Gastrocnemius medialis (tissue), 4 donors: ENCODE results near the gene MED16. TPM values are rescaled to one million over a fixed set of nuclear protein-coding genes. Genes with fewer than 3 reads are reported as not detected.
A peak's percentile ranks its signal among the peaks of the same experiment; 100 is the strongest.

Experiments used
- ATAC-seq, 2 donors: fragments of 150-250 bp; one replicate each; pipeline ENCODE4 v1.9.1; 2016
- DNase-seq, 2 donors: peaks; one replicate each; pipeline ENCODE4 v3.0.0-alpha.2; 2019
- H3K27ac ChIP-seq, 4 donors: fragments of 200-600 bp; sonication (generic); 1 replicate in 1 of 4; 2 replicates in 3 of 4; pipeline ENCODE4 v1.5.1; 2016 to 2018; ENCODE audit warnings: mild to moderate bottlenecking in 2 of 4, moderate library complexity in 1 of 4
- H3K27me3 ChIP-seq, 3 donors: fragments of 200-600 bp; sonication (generic) in 2 of 3; 1 replicate in 1 of 3; 2 replicates in 2 of 3; pipeline versions ENCODE4 v1.5.1 to v1.6.0; 2016 to 2019; ENCODE audit warnings: mild to moderate bottlenecking in 1 of 3, moderate library complexity in 1 of 3
- H3K36me3 ChIP-seq, 2 donors: fragments of 200-600 bp; sonication (generic) in 1 of 2; one replicate each; pipeline ENCODE4 v1.5.1; 2017 to 2018
- H3K4me1 ChIP-seq, 2 donors: fragments of 200-600 bp; sonication (generic) in 1 of 2; one replicate each; pipeline ENCODE4 v1.5.1; 2016 to 2017; ENCODE audit warnings: mild to moderate bottlenecking in 2 of 2
- H3K4me3 ChIP-seq, 4 donors: fragments of 200-600 bp; sonication (generic) in 3 of 4; 1 replicate in 1 of 4; 2 replicates in 3 of 4; pipeline ENCODE4 v1.5.1; 2016 to 2019; ENCODE audit warnings: mild to moderate bottlenecking in 2 of 4
- H3K9me3 ChIP-seq, 3 donors: fragments of 200-600 bp; sonication (generic) in 2 of 3; 1 replicate in 1 of 3; 2 replicates in 2 of 3; pipeline ENCODE4 v1.5.1; 2016 to 2019
- CTCF ChIP-seq, 5 experiments: fragments of 450-650 bp in 3 of 5; fragments of 200-600 bp in 2 of 5; sonication (generic) in 2 of 5; IDR thresholded peaks in 4 of 5; conservative IDR thresholded peaks in 1 of 5; 1 replicate in 4 of 5; 2 replicates in 1 of 5; pipeline ENCODE4 v1.5.1; 2016 to 2019; ENCODE audit warnings: antibody characterized with exemption in 5 of 5, mild to moderate bottlenecking in 3 of 5, moderate library complexity in 3 of 5
- POLR2A ChIP-seq, 2 donors: fragments of 450-650 bp; IDR thresholded peaks; one replicate each; pipeline ENCODE4 v1.6.1; 2017; ENCODE audit warnings: antibody characterized with exemption in 2 of 2, mild to moderate bottlenecking in 2 of 2, moderate library complexity in 2 of 2
- in situ Hi-C, 4 donors: fragments of 200-750 bp; cut with MboI; loops; one replicate each; pipeline versions ENCODE4 v1.15.0 to v1.8.0; 2017; ENCODE audit warnings: low sequenced_read_pairs in 4 of 4
- intact Hi-C: fragments of 100-400 bp; cut with DNase I; formaldehyde crosslinking; loops from one replicate; pipeline ENCODE4 v1.15.1; 2023; ENCODE audit warnings: low total_unique reads
- total RNA-seq, 4 donors: library from RNA; depleted of rRNA; stranded (reverse); fragments of >200 nt; gene quantifications; one replicate each; pipeline versions ENCODE4 v1.1.0 to v1.2.3, GENCODE V29; 2016

Gene MED16
- total RNA-seq, 4 donors from 2014 or later: 22.0 to 67.6 (median 54.6) TPM

- H3K36me3 ChIP-seq: no peaks in the 10 kb centered on the region
- intact Hi-C loops (no loop called here), in situ Hi-C loops (no loop called here)
- H3K4me1 ChIP-seq: peaks cover 0 to 3% of the 10 kb centered on the region in 2 donors
- no peaks in the 10 kb centered on the region for H3K9me3 ChIP-seq
- no peak overlapping the region for H3K4me3 ChIP-seq
- no peak for DNase-seq
- H3K27me3 ChIP-seq: peaks cover 43 to 55% (median 46%) of the 10 kb centered on the region in 3 donors
- H3K27ac ChIP-seq: no peak overlapping the region
- TF ChIP-seq CTCF (IDR thresholded peaks at IDR 0.05 in 4 of 5, conservative IDR thresholded peaks at IDR 0.05 in 1 of 5) (no peak), POLR2A (IDR thresholded peaks at IDR 0.05) (no peak)
- no peak for ATAC-seq
Measured at GRCh38 chr19:825897-826644, 66.9 kb downstream of the MED16 start.

GRCh38 chr19:824885-825284 lies 68.1 kb downstream of the MED16 start:
- no peaks in the 10 kb centered on the region for H3K9me3 ChIP-seq
- intact Hi-C loops (no loop called here), in situ Hi-C loops (no loop called here)
- peaks cover 33 to 44% (median 42%) of the 10 kb centered on the region in 3 donors for H3K27me3 ChIP-seq
- ATAC-seq (no peak), DNase-seq (no peak)
- TF ChIP-seq POLR2A (IDR thresholded peaks at IDR 0.05): no peak
- no peak for TF ChIP-seq CTCF (IDR thresholded peaks at IDR 0.05 in 4 of 5, conservative IDR thresholded peaks at IDR 0.05 in 1 of 5)
- peaks cover 0 to 3% of the 10 kb centered on the region in 2 donors for H3K4me1 ChIP-seq
- no peak overlapping the region for H3K4me3 ChIP-seq
- H3K36me3 ChIP-seq: no peaks in the 10 kb centered on the region
- H3K27ac ChIP-seq: no peak overlapping the region

- intact Hi-C loops: no loop called here
Measured at GRCh38 chr19:823565-824121, 69.3 kb downstream of the MED16 start.

GRCh38 chr19:821825-822503 lies 71.0 kb downstream of the MED16 start, which contains the start of gene PLPPR3:
TSS of gene PLPPR3 (minus strand) at chr19:821955. CDS start at chr19:821559, 396 bp downstream.
- no peak for TF ChIP-seq POLR2A (IDR thresholded peaks at IDR 0.05)
- no peak for TF ChIP-seq CTCF (IDR thresholded peaks at IDR 0.05 in 4 of 5, conservative IDR thresholded peaks at IDR 0.05 in 1 of 5)
- H3K36me3 ChIP-seq: no peaks in the 10 kb centered on the region
- H3K27ac ChIP-seq: no peak within 1 kb of the TSS
- no peak for ATAC-seq
- no peak for DNase-seq
- intact Hi-C loops (no loop called here), in situ Hi-C loops (no loop called here)
- H3K4me1 ChIP-seq: peaks cover 0 to 3% of the 10 kb centered on the region in 2 donors
- no peaks in the 10 kb centered on the region for H3K9me3 ChIP-seq
- peak within 1 kb of the TSS; percentile 6 to 38 (median 26) for H3K4me3 ChIP-seq
- peaks cover 21 to 34% (median 29%) of the 10 kb centered on the region in 3 donors for H3K27me3 ChIP-seq

More at GRCh38 chr19:823565-824121, 69.3 kb downstream of the MED16 start:
- Histone ChIP-seq H3K27me3 (peaks cover 26 to 42% (median 36%) of the 10 kb centered on the region in 3 donors), H3K27ac (no peak overlapping the region), H3K4me3 (no peak overlapping the region), H3K4me1 (peaks cover 0 to 3% of the 10 kb centered on the region in 2 donors), H3K9me3 (no peaks in the 10 kb centered on the region), H3K36me3 (no peaks in the 10 kb centered on the region)
- TF ChIP-seq CTCF (IDR thresholded peaks at IDR 0.05 in 4 of 5, conservative IDR thresholded peaks at IDR 0.05 in 1 of 5) (no peak), POLR2A (IDR thresholded peaks at IDR 0.05) (no peak)
- ATAC-seq (no peak), DNase-seq (no peak)
- in situ Hi-C loops: no loop called here
